ENCODE results near the gene CSNK2A3.
"Not testable (repeated sequence)": the region's sequence is repeated elsewhere in the genome, so short reads cannot be mapped to it uniquely, and the experiment has no call there.

CSNK2A3 gene

DNA sequence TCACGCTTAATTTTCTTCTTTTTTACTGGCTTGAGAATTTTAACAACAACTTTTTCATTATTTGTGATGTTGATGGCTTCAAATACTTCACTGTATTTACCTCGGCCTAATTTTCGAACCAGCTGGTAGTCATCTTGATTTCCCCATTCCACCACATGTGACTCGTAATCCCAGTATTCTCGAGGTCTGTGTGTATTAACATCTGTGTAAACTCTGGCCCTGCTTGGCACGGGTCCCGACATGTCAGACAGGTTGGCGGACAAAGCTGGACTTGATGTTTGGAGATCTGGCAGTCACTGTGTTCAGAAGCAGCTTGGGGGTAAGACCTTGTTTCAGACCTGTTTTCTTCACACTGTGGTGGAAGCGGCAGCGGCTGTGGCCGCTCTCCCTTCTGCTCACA is at the start of gene CSNK2A3:
Gene CSNK2A3 (minus strand): TSS at position 373 of the 400 bp plus-strand sequence. CDS start 131 bp downstream, at position 242.
- DNase-seq: not testable (repeated sequence)

DNA sequence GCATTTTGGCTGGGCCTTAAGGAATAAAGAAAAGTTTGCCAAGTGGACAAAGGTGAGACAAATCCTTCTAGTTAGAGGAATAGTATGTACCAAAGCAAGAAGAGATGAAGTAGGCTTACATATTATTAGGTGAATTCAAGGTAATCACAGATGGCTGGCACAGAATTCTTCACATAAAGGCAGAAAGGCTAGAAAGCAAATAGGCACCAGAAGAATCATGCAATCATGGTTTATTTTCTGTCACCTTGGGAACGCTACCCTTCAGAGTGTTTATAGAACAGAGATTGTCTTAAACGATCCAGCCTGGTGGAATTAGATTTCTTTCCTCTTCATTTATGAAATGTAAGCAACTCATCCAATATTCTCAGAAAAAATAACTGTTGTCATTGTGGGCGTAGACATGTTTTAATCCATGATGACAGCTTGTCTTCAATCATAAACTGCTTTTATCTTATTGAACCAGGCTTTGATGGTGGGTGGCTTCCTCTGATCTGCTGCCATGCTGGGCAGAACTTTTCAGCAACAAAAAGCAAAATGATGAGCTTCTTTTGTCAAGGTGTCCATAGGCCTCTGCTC is 49.0 kb upstream of the CSNK2A3 start:
- DNase-seq: no peak

DNA sequence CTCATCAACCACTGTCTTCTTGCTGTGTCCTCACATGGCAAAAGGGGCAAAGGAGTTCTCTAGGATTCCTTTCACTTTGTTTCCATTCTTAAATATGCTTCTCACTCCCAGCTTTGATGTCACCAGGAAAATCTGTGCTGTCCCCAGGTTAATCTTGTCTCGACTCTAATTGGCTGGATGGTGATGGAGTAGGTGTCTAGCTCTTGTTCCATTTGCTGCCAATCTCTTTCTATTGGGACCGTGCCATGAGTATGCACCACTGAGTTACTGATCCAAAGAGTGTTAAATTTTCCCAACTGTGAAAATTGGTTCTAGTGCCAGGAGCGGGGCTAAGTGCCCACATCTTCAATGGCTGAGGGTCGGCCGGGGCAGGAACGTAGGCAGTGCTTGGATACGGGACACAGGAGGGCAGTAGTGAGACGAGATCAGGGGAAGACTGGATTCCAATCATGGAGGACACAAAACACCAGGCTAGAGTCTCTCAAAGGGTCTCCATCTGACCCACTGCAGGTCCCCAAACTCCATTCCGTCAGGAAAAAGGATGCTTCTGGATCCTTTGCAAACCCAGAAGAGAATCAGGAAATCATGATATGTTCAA is 47.7 kb upstream of the CSNK2A3 start:
- DNase-seq: no peak

DNA sequence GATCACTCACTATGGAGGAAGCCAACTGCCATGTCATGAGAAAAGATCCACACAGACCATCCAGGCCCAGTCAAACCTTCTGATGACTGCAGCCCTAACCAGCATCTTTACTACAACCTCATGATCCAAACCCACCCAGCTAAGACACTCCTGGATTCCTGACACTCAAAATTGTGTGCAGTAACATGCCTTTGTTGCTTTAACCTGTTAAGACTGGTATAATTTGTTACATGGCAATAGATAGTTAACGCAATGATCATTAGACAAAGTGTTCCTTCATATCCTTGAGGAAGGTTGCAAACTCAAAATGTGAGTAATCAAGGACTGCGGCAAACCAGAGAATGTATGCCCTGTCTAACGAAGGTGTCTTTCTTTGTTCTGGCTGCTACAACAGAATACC is 47.1 kb upstream of the CSNK2A3 start:
- DNase-seq: no peak

DNA sequence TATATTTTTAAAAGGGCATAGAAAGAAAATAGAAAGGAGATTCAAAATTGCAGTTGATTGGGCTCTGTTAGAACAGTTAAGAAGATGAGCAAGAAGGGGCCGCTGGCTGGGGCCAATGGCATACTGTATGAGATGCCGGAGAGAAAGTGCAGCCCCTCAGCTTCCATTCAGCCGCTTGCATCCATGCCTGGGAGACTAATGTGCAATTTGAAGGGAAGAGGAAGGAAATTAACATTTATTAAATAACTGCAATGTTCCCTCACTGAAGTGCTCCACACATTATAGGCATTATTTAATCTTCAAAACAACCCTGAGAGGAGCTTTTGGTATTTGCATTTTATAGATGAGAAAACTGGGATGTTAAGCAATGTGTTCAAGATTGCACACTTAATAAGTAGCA is 44.7 kb upstream of the CSNK2A3 start:
- DNase-seq: no peak

DNA sequence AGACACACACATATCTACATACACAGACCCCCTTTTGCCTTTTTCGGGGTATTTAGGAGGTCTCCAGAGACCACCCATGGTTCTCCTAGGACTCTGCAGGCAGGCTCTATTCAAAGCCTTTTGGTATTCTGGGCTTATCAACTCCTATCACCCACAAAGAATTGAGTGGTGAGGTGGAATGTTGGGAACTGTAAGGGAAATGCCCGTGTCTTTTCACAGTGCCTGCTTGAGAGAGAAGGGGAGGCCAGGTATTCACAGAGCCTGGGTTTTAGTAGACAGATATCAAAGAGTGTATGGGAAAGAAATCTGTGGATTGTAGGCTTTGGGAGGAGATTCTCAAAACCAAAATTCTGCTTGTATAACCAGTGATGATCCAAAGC is 44.0 kb upstream of the CSNK2A3 start:
- DNase-seq: no peak

DNA sequence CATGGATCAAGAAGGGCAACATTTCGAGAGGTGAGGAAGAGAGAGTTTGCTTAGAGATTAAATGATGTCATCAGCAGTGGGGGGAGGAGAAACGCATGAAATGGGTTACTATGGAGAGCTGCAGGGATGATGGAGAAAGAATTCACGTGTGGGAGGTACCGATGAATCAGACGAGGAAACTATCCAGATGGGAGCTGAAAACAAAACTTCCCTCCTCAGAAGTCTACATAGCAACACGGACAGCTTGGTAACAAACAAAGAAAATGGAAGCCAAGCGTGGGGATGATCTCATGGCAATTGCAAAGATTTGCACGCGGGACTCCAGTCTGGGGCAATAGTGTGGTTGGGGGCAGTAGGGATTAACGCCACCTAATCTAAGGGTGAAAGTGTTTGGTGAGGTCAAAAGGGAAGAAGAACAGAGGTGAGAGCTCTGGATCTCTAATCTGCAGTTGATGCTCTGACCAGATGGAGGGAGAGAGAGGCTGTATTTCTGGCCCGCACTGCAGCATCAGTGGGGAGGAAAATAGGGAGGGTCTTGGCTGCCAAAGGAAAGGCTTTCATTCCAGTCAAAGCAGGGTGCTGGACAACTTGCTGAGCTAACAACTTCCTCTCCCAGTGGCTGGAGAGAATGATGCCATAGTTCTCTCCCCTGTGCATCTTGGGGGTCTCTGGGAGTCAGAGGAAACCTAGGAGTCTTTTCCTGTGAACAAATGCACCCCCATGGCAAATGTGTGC is 43.4 kb upstream of the CSNK2A3 start:
- no peak for DNase-seq

DNA sequence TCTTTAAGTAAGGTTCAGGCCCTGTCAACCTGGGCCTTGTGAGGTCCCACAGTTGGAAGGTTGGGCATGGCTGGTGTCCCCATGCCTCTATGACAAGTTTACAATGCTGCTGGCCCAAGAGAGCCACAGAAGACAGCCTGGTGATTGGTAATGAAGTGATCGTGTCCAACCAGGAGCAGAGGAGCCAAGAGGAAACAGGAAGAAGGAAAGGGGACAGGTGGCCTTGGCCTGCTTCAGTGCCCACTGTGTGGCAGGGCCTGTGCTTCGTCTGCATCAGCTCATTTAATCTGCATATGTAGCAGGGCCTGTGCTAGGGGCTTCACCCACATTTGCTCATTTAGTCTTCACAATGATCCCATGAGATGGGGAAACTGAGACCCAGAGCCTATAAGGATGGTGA is 42.1 kb upstream of the CSNK2A3 start:
- DNase-seq: no peak

DNA sequence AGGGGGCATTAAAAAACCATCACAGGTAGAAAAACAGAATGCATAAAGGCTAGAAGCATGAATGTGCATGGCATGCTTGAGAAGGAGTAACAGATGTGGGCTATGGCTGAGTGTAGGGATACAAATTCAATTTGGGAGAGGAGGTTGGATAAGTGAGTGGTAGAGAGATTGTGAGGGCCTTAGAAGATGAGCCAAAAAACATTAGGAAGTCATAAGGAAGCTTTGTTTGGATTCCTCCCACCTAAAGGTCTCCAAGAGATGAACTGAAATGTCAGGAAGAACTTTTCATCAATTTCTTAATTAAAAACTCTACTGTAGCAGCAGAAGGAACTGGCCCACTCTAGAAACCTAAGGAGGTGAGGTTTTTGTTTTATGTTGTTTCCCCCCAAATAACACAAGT is 41.2 kb upstream of the CSNK2A3 start:
- no peak for DNase-seq

DNA sequence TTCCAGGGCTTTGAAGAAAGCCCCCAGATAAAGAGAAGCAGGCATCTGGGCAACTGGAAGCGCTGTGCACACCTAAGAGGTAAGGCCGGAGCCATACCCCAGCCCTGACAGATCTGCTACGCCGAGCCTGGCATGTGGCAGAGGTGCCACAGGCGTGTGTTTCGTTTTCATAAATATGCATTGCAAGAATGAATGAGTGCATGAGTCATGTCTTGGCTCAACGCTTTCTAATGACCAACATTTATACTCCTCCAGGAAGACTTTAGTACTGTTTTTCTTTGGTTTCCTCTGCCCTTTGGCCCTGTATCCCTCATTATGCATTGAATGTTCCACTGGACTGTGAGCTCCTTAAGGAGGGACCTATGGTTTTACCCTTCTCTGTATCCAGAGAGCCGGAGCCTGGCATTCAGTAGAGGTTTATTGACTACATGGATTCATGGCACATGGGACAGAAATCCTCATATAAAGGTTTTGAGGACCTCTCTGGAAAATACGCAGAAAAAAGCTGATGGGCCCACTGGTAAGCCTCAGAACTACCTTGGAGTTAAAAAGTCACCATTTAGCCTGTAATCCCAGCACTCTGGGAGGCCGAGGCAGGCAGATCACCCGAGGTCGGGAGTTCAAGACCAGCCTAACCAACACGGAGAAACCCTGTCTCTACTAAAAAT is 38.9 kb upstream of the CSNK2A3 start:
- peak in 1 of 2 experiments; percentile 8 for DNase-seq

DNA sequence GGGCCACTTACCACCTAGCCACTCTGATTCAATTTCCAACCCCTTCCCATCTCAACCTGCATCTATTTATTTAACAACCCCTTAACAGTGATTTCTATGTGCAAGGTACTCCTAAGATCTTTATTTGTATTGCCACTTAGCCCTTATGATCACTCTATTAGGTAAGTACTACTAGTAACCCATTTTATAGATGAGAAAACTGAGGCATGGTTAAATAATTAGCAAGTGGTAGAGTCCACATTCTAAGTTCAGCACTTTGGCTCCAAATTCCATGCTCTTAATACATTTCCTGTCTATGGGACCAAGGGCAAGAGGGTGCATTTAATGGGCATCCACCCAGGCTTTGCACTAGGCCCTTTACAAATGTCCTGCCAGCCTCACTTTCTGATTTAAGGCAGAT is 38.1 kb upstream of the CSNK2A3 start:
- no peak for DNase-seq

DNA sequence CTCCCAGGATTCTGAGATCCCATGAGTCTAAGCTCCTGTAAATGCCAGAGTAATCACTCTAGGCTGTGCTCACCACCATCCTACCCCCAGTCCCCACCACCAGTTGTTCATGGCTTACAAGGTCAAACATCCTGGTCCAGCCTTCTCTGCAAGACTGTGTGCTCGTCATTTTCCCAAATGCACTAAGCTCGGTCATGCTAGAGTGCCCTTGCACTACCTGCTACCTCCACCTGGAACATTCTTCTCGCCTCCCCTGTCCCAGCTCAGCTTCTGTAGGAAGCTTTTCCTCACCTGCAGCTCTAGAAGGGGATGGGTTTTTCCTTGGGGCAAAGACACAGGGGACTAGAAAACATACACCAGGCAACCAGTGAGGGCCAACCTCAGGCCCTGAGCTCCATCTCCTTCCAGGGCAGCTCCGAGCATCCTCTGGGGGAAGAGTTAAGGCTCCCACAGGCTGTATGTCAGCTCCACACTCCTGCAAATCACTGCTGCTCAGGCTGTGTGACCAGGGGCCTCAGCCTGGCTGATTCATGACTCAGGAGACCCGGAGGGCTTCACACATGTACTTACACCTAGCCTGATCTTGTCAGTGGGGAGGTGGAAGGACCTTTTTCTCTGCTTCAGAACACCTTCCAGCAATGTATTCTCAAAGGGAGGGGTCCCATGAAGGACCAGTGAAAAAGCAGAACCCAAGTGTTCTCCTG is 37.2 kb upstream of the CSNK2A3 start:
- DNase-seq: no peak

DNA sequence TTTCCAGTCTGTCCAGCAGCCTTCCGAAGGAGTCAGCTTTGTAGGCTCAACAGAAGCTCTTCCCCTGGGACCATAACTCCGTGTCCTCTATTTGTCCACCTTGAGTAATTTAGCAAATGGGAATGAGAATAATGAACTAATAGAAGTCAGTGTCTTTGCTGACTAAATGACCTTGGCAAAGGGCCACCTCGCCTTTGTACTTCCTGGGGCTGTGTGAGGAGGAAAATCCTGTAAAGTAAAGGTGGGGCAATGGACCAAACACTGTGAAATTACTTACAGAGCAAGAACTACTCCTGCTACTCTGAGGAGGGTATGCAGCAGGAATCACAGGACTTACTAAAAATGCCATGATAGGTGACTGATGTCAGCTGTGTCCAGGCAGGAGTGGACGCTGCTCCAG is 36.2 kb upstream of the CSNK2A3 start:
- no peak for DNase-seq

DNA sequence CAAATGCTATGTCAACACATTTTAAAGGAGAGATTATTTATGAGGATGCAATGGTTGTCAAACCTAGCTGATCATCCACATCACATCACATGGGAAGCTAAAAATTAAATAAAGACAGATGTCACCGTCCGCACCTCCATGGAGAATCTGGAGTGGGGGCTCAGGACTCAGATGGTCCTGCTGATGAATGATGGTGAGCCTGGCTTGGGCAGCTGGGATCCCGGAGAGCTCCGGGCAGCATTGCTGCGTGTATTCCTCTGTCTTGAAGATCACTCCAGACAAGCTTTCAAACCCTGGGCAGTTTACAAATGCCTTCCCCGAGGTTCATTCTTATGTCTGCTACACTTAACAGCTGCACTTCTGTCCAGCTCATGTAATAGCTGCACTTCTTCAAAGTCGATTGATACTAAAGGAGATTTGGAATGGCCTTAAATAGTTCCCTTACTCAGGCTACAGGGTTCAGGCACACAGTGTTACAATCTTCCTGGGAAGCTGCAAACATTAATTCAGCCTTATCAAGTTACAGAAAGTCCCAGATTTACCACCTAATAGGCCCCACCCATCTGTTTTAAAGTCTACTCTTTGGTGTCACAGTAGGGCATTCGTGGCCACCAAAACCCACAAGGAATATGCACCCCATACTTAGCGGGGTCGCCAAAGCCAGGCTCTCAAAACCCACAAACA is 34.7 kb upstream of the CSNK2A3 start:
- DNase-seq: no peak

DNA sequence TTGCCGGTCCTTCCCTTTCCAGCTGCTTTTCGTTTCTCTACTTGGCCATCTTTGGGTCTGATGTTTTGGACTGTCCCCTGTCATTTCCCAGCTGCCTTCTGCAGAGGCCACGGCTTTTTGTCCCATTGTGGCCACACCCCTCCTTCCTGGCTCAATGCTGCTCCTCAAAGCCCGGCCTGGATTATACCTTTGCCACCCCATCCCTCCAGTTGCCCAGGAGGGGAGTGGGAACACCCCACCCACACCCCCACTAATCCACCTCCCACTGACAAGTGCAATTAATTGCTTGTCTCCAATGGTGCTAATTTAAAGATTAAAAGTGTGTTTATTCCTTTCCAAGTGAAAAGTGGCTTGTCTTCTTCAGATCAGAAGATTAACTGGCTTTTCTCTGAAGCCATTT is 34.2 kb upstream of the CSNK2A3 start:
- DNase-seq: no peak

DNA sequence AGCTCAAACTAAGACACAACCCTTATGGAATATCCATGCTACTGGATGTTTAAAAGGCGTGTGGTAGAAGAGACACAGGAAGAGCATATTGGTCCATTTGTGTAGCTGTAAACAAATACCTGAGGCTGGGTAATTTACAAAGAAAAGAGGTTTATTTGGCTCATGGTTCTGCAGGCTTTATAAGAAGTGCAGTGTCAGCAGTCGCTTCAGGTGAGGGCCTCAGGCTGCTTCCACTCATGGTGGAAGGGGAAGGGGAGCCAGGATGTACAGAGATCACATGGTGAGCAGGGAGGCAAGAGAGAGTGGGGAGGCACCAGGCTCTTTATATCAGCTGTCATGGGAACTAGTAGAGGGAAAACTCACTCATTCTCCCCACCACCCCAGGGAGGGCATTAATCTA is 31.8 kb upstream of the CSNK2A3 start:
- DNase-seq: no peak

DNA sequence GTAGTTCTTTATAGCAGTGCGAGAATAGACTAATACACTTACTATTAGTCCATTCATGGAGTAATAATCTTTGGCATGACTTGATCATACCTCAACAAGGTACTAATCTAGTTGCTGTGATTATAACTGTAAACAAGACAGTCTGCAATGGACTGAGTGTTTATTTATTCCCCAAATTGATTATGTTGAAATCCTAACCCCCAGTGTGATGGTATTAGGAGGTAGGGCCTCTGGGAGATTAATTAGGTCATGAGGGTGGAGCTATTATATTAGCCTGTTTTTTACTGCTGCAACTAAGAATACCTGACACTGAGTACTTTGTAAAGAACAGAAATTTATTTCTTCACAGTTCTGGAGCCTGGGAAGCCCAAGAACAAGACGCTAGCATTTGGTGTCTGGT is 30.9 kb upstream of the CSNK2A3 start:
- DNase-seq: no peak

DNA sequence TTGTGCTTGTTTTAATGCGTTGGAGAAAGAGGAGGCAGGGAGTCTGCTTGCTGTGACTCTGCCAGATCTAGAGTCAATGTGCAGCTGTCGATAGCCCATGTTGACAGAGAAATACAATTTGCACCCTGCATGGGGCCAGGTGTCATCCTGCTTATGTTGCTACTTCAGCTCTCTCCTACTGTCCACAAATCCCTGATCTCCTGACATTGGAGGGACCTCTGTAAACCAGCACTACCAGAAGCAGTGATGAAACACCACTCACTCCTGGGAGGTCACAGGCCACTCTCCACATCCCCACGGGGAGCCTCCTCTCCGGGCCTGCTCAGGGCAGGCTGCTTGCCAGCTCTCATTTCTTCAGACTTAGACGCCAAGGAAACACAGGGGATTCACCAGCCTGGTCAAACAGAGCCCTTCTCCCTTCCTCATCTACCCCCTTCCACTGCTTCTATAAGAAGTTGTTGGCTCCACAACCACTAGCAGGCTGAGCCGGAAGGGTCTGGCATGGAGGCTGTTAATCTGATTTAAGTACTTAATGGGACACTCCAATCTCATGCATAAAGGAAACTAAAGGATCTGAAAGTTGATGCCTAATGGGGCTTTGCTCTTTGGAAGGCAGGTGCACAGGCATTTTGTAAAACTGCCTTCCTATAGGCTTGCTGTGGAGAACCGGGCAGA is 29.9 kb upstream of the CSNK2A3 start:
- DNase-seq: no peak

DNA sequence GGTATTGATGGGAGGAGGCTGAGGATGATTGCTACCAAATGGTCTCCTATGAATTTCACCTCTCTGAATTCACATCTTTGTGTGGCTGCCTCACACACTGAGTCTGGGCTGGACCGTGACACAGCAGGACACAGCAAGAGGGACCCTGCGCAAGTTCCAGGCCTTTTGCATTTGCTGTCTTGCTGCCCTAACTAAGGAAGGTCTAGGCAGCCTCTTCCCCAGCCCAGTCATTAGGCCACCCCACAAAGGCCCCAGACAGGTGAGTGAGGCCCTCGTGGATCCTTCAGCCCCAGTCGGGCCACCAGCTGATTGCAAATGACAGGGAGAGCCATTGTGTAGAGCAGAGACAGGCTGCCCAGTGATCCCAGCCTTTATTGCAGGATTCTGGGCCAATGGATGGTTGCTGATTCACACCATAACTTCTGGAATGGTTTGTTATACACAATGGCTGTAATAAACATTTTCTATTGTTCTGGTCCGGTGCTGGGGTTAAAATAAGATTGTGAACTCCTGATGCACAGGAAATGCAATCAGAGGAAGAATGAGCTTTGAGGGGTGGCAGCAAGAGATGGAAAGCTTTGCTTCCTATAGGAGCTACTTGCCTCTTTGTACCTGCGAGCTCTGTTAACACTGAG is 28.5 kb upstream of the CSNK2A3 start:
- no peak for DNase-seq

DNA sequence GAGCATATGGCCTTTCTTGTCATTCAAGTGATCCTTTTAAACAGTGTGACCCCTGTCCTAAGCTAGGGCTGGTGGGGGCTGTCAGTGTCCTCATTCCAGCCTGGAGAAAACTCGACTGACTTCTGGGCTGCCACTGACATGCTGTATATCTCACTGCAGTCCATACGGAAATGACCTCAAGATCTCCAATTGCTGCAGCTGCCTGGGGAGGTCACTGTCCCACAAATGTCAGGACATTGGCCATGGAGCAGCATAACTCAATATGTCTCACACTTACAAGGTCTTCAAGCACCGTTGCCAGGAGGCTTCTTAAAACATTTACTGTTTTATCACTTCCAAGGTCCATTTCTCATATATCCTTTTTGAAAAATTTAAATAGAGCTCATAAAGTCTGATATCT is 27.8 kb upstream of the CSNK2A3 start:
- DNase-seq: no peak

DNA sequence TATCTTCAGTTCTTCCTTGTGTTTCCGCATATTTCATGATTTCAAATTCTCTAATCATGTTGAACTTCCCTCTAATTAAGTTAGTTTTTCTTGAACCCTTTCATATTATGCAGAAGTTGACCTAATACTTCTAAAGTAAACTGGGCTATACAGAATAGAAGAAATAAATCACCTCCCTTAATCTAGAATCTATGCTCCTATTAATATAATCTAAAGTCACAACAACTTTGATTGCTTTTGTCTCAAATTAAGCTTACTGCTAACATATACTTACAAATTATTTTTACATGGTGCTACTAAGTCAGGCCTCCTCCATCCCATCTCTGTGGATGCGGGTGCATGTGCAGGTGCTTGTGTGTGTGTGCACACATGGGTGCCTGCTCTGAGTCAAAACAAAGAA is 27.3 kb upstream of the CSNK2A3 start:
- DNase-seq: no peak

DNA sequence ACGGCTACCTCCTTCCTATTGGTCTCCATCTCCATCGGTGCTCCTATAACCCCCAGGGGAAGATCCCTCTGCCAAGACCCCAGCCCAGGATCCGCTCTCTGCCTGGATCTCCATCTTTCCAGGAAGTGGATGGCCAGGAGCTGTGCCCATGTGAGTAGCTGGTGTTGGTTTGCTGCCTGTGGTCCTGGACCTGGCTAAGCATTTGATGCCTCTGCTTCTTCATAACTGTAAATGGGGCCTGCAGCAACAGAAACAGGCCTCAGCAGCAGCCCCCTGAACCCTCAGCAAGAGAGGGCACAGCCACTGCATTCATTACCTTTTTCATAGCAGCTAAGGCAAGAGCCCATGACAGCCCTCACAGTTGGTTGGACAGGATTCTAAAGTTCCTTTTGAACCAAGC is 26.6 kb upstream of the CSNK2A3 start:
- DNase-seq: no peak

Data from SW 1271 (cell line).